Mesendoderm (in vitro differentiated cells): ENCODE results near the gene HOXD10.

Experiments used
- DNase-seq: peaks from one replicate; pipeline ENCODE4 v3.0.0; 2013
- H2AK5ac ChIP-seq: 2 replicates; pipeline ENCODE4 v1.6.1; 2013; ENCODE audit warnings: low read length, inconsistent platforms
- H2BK120ac ChIP-seq: 2 replicates; pipeline ENCODE4 v1.6.1; 2013; ENCODE audit warnings: low read depth, mild to moderate bottlenecking, low read length, moderate library complexity, mixed read lengths
- H2BK15ac ChIP-seq: replicated peaks from 2 replicates; pipeline ENCODE4 v1.6.1; 2013; ENCODE audit warnings: low read depth, mild to moderate bottlenecking, moderate library complexity
- H2BK5ac ChIP-seq: 2 replicates; pipeline ENCODE4 v1.6.1; 2013; ENCODE audit warnings: low read length, inconsistent platforms
- H3K18ac ChIP-seq: 2 replicates; pipeline ENCODE4 v1.6.1; 2013; ENCODE audit warnings: mild to moderate bottlenecking, low read length, mixed read lengths
- H3K23ac ChIP-seq: one replicate; pipeline ENCODE4 v1.6.1; 2013; ENCODE audit warnings: low read length
- H3K27ac ChIP-seq: 2 replicates; pipeline ENCODE4 v1.5.1; 2013; ENCODE audit warnings: low read depth, mild to moderate bottlenecking, inconsistent platforms, low read length, moderate library complexity
- H3K27me3 ChIP-seq: 2 replicates; pipeline ENCODE4 v1.6.1; 2013; ENCODE audit warnings: low read length, control low read depth, mild to moderate bottlenecking, inconsistent platforms; ENCODE audit not compliant: insufficient read depth, poor library complexity
- H3K36me3 ChIP-seq: 2 replicates; pipeline ENCODE4 v1.6.1; 2013; ENCODE audit warnings: low read length, inconsistent platforms; ENCODE audit not compliant: control insufficient read depth, insufficient read depth
- H3K4ac ChIP-seq: one replicate; pipeline ENCODE4 v1.6.1; 2013; ENCODE audit warnings: low read depth, mild to moderate bottlenecking, low read length, moderate library complexity
- H3K4me1 ChIP-seq: 2 replicates; pipeline ENCODE4 v1.6.1; 2013; ENCODE audit warnings: low read depth, low read length, inconsistent platforms; ENCODE audit not compliant: control insufficient read depth
- H3K4me2 ChIP-seq: 2 replicates; pipeline ENCODE4 v1.6.1; 2013; ENCODE audit warnings: low read length
- H3K4me3 ChIP-seq: 2 replicates; pipeline ENCODE4 v1.5.1; 2013; ENCODE audit warnings: mild to moderate bottlenecking, low read length
- H3K56ac ChIP-seq: one replicate; pipeline ENCODE4 v1.6.1; 2013; ENCODE audit warnings: low read length
- H3K79me1 ChIP-seq: 2 replicates; pipeline ENCODE4 v1.6.1; 2013; ENCODE audit warnings: low read length, inconsistent platforms
- H3K79me2 ChIP-seq: 2 replicates; pipeline ENCODE4 v1.6.1; 2013; ENCODE audit warnings: mild to moderate bottlenecking, low read length; ENCODE audit not compliant: control insufficient read depth, insufficient read depth
- H3K9ac ChIP-seq: 2 replicates; pipeline ENCODE4 v1.6.1; 2013; ENCODE audit warnings: low read length, inconsistent platforms
- H4K5ac ChIP-seq: one replicate; pipeline ENCODE4 v1.6.1; 2013; ENCODE audit warnings: low read length
- H4K8ac ChIP-seq: one replicate; pipeline ENCODE4 v1.6.1; 2013; ENCODE audit warnings: low read depth, mild to moderate bottlenecking, control low read depth, low read length, moderate library complexity
- WGBS: extraction: QIAGEN DNeasy Blood & Tissue Kit; methylation state at CpG from one replicate; pipeline ENCODE4 v1.1.7; 2013; ENCODE audit warnings: low lambda C conversion rate, missing lambda C conversion rate; ENCODE audit not compliant: insufficient coverage; ENCODE audit errors: extremely low coverage; 5-methylcytosine and 5-hydroxymethylcytosine counted together
- small RNA-seq: library from polyadenylated mRNA; stranded (forward); fragments of <200 nt; extraction: miRNeasy Mini kit (QIAGEN cat#:217004); gene quantifications from one replicate; pipeline ENCODE3, GENCODE V24; 2013; ENCODE audit not compliant: insufficient read depth

The HOXD10 gene

DNA sequence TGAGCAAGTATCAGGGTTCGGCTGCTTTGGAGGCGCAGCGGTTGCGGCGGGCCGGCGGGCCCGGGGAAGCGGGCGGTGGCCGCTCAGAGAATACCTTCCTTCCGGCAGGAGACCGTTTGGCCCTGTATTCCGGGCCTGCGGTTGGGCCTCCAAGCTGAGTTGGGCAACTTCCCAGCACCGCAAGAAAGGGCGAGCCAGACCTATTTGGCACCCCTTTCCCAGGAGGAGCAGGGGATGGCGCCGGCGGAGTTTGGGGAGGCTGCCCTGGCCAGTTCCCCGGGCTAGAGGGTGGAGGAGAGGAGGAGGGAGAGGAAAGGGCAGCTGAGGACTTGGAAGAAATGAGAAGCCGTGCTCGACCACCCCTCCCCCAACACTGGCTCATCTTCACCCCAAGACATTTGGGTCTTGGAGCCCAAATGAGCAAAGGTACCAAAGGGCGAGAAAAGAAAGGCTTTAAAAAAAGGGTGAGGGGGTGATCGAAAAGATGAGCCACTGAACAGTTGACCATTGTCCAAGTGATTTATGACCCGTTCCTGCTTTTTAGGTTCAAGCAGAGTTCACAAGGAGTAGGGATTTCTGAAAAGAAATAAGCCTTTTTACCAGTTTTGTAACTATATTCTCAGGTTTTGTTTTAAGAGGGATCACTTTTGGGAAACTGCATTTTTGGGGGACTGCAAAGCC lies 48.9 kb downstream of the HOXD10 start:
- H3K4me2 ChIP-seq = no peak overlapping the region
- H2BK5ac ChIP-seq = no peak overlapping the region
- no peak overlapping the region for H2BK120ac ChIP-seq
- no peak overlapping the region for H4K5ac ChIP-seq
- H3K9ac ChIP-seq = no peak overlapping the region
- H3K79me2 ChIP-seq = no peaks in the 10 kb centered on the region
- peaks cover 82% of the 10 kb centered on the region for H3K27me3 ChIP-seq
- DNase-seq = no peak
- no peak overlapping the region for H2AK5ac ChIP-seq
- H3K4ac ChIP-seq = no peak overlapping the region
- no peak overlapping the region for H4K8ac ChIP-seq
- no peak overlapping the region for H2BK15ac ChIP-seq
- no peak overlapping the region for H3K27ac ChIP-seq
- H3K36me3 ChIP-seq = no peaks in the 10 kb centered on the region
- H3K4me3 ChIP-seq = no peak overlapping the region
- no peak overlapping the region for H3K56ac ChIP-seq
- H3K18ac ChIP-seq = no peak overlapping the region
- WGBS = no CpG with 5 or more reads among the region's 26 CpGs
- H3K4me1 ChIP-seq = no peaks in the 10 kb centered on the region
- H3K23ac ChIP-seq = no peak overlapping the region
- H3K79me1 ChIP-seq = no peaks in the 10 kb centered on the region

DNA sequence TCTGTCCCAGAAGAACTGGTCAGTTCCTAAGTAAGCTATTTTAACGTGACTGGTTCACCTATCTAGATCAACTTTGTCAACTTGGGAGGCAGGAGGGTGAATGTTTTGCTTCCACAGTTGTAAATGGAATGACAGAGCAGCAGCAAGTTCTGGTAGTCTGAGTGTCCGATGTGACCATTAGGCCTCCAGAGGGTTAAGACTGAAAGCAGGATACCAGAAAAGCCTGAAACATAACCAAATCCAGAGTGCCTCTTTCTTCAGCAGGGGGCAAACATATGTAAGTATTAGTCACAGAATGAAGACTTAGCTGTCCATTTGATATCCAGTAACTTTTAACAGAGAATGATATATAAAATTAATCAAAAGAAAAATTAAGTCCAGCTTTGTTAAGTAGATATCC lies 49.7 kb downstream of the HOXD10 start:
- H3K4ac ChIP-seq = no peak overlapping the region
- H2BK5ac ChIP-seq = no peak overlapping the region
- H4K5ac ChIP-seq = no peak overlapping the region
- no peaks in the 10 kb centered on the region for H3K36me3 ChIP-seq
- DNase-seq = no peak
- no peak overlapping the region for H2BK15ac ChIP-seq
- H3K27ac ChIP-seq = no peak overlapping the region
- no peak overlapping the region for H3K56ac ChIP-seq
- H3K4me1 ChIP-seq = no peaks in the 10 kb centered on the region
- H3K79me2 ChIP-seq = no peaks in the 10 kb centered on the region
- no peak overlapping the region for H3K9ac ChIP-seq
- H3K79me1 ChIP-seq = no peaks in the 10 kb centered on the region
- no peak overlapping the region for H2BK120ac ChIP-seq
- H4K8ac ChIP-seq = no peak overlapping the region
- H3K18ac ChIP-seq = no peak overlapping the region
- no peak overlapping the region for H3K23ac ChIP-seq
- H3K4me3 ChIP-seq = no peak overlapping the region
- peaks cover 81% of the 10 kb centered on the region for H3K27me3 ChIP-seq
- no peak overlapping the region for H2AK5ac ChIP-seq
- H3K4me2 ChIP-seq = no peak overlapping the region
- WGBS = no CpG with 5 or more reads among the region's 2 CpGs

DNA sequence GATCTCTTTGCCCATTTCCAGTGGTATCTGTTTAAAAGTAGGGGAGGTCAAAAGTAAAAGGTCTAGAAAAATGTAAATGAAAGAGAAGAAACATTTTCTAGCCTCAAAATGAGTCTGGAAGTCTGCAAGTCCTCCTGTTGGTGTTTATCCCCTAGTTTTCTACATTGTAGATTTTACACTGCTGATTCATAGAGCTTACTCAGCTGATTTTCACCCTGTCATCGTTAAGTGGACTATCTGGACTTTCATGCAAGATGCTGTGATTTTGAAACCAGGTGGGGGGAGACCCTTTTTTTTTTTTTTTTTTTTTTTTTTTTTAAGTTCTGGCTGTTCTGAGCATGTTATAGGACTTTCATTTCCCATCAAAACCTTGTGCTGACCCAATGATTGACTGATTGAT lies 50.8 kb downstream of the HOXD10 start:
- H3K23ac ChIP-seq = no peak overlapping the region
- no peak overlapping the region for H4K5ac ChIP-seq
- H2BK120ac ChIP-seq = no peak overlapping the region
- no peak overlapping the region for H3K4ac ChIP-seq
- no peak overlapping the region for H3K27ac ChIP-seq
- no CpG with 5 or more reads among the region's 1 CpG for WGBS
- H3K36me3 ChIP-seq = no peaks in the 10 kb centered on the region
- no peak overlapping the region for H3K18ac ChIP-seq
- DNase-seq = no peak
- peaks cover 77% of the 10 kb centered on the region for H3K27me3 ChIP-seq
- no peaks in the 10 kb centered on the region for H3K79me1 ChIP-seq
- no peak overlapping the region for H2BK5ac ChIP-seq
- no peak overlapping the region for H3K4me3 ChIP-seq
- H3K79me2 ChIP-seq = no peaks in the 10 kb centered on the region
- no peak overlapping the region for H3K56ac ChIP-seq
- H4K8ac ChIP-seq = no peak overlapping the region
- no peaks in the 10 kb centered on the region for H3K4me1 ChIP-seq
- H2AK5ac ChIP-seq = no peak overlapping the region
- H3K4me2 ChIP-seq = no peak overlapping the region
- no peak overlapping the region for H3K9ac ChIP-seq
- H2BK15ac ChIP-seq = no peak overlapping the region

- Histone ChIP-seq H2BK120ac (no peak overlapping the region), H3K18ac (no peak overlapping the region), H3K4me2 (no peak overlapping the region), H3K79me2 (no peaks in the 10 kb centered on the region), H4K8ac (no peak overlapping the region), H3K4me3 (no peak overlapping the region), H2BK15ac (no peak overlapping the region), H3K23ac (no peak overlapping the region), H3K4ac (no peak overlapping the region), H3K4me1 (no peaks in the 10 kb centered on the region), H3K27ac (no peak overlapping the region), H4K5ac (no peak overlapping the region), H2BK5ac (no peak overlapping the region), H3K56ac (no peak overlapping the region), H3K36me3 (no peaks in the 10 kb centered on the region), H3K79me1 (no peaks in the 10 kb centered on the region), H3K9ac (no peak overlapping the region), H3K27me3 (peaks cover 73% of the 10 kb centered on the region), H2AK5ac (no peak overlapping the region)
- WGBS = no CpG with 5 or more reads among the region's 5 CpGs
- DNase-seq = no peak
Observed at GRCh38 chr2:176169181-176169580, 52.6 kb downstream of the HOXD10 start.

Small RNAs within 50 kb of the gene (small RNA-seq; reads per million reads assigned to genes)
- 588 reads per million, percentile 98 among the genes with 10 or more reads in this experiment for gene MIR10B
